MCF 10A (cell line): ENCODE results near the gene RPS18. TPM values are rescaled to one million over a fixed set of nuclear protein-coding genes. Genes with fewer than 3 reads are reported as not detected.

Experiments
- BruUV-seq: library from RNA; stranded (reverse); fragments of 400-500 nt; replicated peaks from 2 replicates; lab custom pipeline; 2021; lab: Mats Ljungman, UMichigan
- CTCF ChIA-PET: fragments of 300-600 bp; sonication (Branson Sonifier 250); formaldehyde crosslinking; extraction: SDS; loops from one replicate; lab custom pipeline; 2021; ENCODE audit warnings: antibody characterized with exemption, inconsistent platforms; lab: Yijun Ruan, JAX
- POLR2A ChIA-PET: fragments of 300-600, 350-650 bp; sonication (Branson Sonifier 250); formaldehyde crosslinking; extraction: SDS; loops from one replicate; lab custom pipeline; 2020; ENCODE audit warnings: antibody characterized with exemption, inconsistent platforms; lab: Yijun Ruan, JAX
- DNase-seq: peaks from one replicate; pipeline ENCODE4 v3.0.0-alpha.2; 2018; ENCODE audit not compliant: unreplicated experiment
- H3K27ac Mint-ChIP-seq: one replicate; pipeline ENCODE4 v1.8.0; 2022; ENCODE audit warnings: mild to moderate bottlenecking, low read depth, mixed read lengths; ENCODE audit not compliant: unreplicated experiment
- H3K27me3 Mint-ChIP-seq: one replicate; pipeline ENCODE4 v1.8.0; 2022; ENCODE audit warnings: mixed read lengths; ENCODE audit not compliant: insufficient read depth, unreplicated experiment
- H3K36me3 Mint-ChIP-seq: one replicate; pipeline ENCODE4 v1.8.0; 2022; ENCODE audit warnings: mild to moderate bottlenecking, moderate library complexity, mixed read lengths; ENCODE audit not compliant: insufficient read depth, unreplicated experiment
- H3K4me1 Mint-ChIP-seq: one replicate; pipeline ENCODE4 v1.8.0; 2022; ENCODE audit warnings: mixed read lengths; ENCODE audit not compliant: insufficient read depth, unreplicated experiment
- H3K4me3 Mint-ChIP-seq: one replicate; pipeline ENCODE4 v1.8.0; 2022; ENCODE audit warnings: mild to moderate bottlenecking, moderate library complexity, mixed read lengths; ENCODE audit not compliant: unreplicated experiment
- H3K9me3 Mint-ChIP-seq: one replicate; pipeline ENCODE4 v1.8.0; 2022; ENCODE audit warnings: mixed read lengths; ENCODE audit not compliant: unreplicated experiment
- intact Hi-C: fragments of 100-400 bp; cut with micrococcal nuclease; formaldehyde crosslinking; loops from 2 replicates; pipeline ENCODE4 v1.14.1; 2022
- total RNA-seq: library from RNA; stranded (reverse); gene quantifications from 2 replicates; pipeline ENCODE4 v1.2.3, GENCODE V29; 2022
- TF ChIP-seq, protein P1 (sequence below): fragments of 200-600 bp; IDR thresholded peaks from one replicate; pipeline ENCODE4 v1.8.0; 2022; ENCODE audit warnings: antibody characterized with exemption, mild to moderate bottlenecking; ENCODE audit not compliant: unreplicated experiment

The RPS18 gene
- total RNA-seq, 1 experiment from 2014 or later = 4,063 TPM

DNA sequence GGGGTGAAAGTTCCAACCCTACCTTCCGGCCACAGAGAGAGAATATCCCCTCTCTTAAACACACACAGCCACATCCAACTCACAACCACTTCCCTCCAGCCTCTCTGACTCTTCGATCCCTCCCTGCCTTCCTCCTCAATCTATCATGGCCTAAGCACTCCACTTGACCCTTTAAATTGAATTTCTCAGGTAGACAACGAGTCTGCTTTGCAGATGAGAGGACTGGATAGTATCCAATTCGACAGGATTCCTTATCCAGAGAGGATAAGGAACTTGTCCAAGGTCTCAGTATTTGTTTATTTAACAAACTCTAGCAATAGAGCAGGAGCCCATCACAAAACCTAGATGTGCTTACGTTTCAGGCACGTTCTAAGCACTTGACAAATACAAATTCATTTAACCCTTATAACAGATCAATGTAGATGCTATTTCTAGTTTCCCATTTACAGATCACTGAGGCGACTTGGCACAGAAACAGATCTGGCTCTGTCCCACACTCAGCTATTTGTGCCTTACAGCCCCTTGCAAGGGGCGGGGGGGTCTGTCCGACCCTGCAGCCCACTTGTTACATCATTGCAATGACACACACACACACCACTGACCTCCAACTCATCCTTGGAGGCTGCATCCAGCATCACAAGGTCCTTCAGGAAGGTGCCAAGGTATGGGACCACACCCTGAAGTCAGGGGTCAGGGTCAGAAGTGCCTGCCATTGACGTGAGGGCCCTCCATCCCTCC is 22.4 kb downstream of the RPS18 start:
- Mint-ChIP-seq H3K9me3 (no peaks in the 10 kb centered on the region), H3K36me3 (peaks cover 31% of the 10 kb centered on the region), H3K4me3 (no peak overlapping the region), H3K4me1 (peaks cover 28% of the 10 kb centered on the region), H3K27me3 (no peaks in the 10 kb centered on the region), H3K27ac (no peak overlapping the region)
- CTCF ChIA-PET = no interaction called here
- TF ChIP-seq, protein P1, sequence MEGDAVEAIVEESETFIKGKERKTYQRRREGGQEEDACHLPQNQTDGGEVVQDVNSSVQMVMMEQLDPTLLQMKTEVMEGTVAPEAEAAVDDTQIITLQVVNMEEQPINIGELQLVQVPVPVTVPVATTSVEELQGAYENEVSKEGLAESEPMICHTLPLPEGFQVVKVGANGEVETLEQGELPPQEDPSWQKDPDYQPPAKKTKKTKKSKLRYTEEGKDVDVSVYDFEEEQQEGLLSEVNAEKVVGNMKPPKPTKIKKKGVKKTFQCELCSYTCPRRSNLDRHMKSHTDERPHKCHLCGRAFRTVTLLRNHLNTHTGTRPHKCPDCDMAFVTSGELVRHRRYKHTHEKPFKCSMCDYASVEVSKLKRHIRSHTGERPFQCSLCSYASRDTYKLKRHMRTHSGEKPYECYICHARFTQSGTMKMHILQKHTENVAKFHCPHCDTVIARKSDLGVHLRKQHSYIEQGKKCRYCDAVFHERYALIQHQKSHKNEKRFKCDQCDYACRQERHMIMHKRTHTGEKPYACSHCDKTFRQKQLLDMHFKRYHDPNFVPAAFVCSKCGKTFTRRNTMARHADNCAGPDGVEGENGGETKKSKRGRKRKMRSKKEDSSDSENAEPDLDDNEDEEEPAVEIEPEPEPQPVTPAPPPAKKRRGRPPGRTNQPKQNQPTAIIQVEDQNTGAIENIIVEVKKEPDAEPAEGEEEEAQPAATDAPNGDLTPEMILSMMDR = no peak
- intact Hi-C loops = no loop called here
- DNase-seq = no peak
- BruUV-seq = no TSS peak
- POLR2A ChIA-PET = interaction anchor here (0.7 kb wide), 1 partner anchor 416 kb away, joined by 3 read pairs; no protein-coding TSS in a partner anchor

DNA sequence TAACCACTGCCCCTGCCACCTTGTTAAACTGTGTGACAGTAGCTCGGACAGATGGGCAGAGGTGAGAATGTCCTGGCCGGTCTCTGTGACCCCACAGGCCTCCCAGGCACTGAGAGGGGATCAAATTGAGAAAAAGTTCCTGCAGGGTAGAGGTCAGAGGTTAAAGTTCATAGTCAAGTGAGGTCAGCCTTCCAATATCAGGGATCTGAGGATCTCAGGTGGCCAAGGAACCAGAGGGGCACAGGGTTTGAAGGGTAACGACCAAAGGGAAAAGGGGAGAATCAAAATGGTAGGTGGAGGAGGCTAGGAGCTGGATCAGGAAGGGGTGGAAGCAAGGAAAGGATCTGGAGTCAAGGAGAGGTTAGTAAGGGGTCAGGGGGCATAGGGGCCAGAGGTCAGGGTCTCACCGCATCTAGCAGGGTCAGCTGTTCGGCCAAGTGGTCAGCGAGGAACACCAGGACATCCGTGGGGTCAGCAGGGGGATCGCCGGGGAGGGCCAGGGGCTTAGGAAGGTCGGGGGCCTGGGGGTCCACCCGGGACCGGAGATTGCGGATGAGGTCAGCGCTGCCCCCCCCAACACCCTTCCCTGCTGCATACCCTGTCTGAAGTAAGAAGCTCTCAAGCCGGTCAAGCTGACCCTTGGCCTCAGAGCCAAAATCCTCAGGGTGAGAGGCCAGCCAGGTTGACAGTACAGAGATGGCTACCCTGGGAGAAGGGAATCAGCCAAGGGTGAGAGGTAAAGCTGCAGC is 23.9 kb downstream of the RPS18 start:
- BruUV-seq = no TSS peak
- TF ChIP-seq, protein P1 = no peak
- H3K27me3 Mint-ChIP-seq = no peaks in the 10 kb centered on the region
- H3K27ac Mint-ChIP-seq = no peak overlapping the region
- peaks cover 41% of the 10 kb centered on the region for H3K36me3 Mint-ChIP-seq
- peak overlapping the region; percentile 48 for H3K4me3 Mint-ChIP-seq
- intact Hi-C loops = loop anchor here (5.0 kb wide), 2 partner anchors 93 to 132 kb away; partner anchors contain the start of genes HSD17B8, RXRB and SLC39A7
- peaks cover 21% of the 10 kb centered on the region for H3K4me1 Mint-ChIP-seq
- no peak for DNase-seq
- H3K9me3 Mint-ChIP-seq = no peaks in the 10 kb centered on the region
- CTCF ChIA-PET = interaction anchor here (1.3 kb wide), 1 partner anchor 16 kb away, joined by 4 read pairs; no protein-coding TSS in a partner anchor
- POLR2A ChIA-PET = interaction anchor here (1.4 to 5.5 kb wide), 5 partner anchors 6 to 78 kb away, joined by 4 to 84 read pairs (median 31); partner anchors contain the start of genes B3GALT4, PFDN6, RPS18 and TAPBP

DNA sequence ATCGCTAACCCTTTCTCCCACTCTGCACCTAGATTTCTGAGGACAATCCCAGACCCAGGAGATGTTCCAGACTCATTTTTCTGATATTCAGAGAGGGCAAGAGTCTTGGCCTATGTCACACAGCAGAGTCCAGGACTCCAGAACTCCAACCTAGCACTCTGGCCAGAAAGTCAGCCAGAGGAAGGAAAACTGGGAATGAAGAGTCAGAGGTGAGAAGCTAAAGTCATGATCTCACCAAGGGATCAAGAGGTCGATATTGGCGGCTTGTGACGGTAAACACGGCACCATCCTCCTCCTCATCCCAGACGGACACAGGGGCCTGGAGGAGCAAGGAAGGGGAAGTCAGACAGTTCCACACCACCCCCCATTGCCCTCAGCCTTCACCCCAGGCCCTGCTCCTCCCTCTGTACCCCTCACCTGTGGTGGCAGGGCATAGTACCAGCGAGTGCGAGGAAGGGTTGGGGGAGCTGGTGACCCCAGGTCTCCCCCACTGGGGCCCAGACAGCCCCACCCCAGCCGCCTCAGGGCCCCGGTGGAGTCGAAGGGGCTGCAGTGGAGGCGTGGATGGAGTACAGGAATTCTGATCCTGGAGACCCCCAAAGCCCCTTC is 25.0 kb downstream of the RPS18 start:
- H3K4me3 Mint-ChIP-seq = peak overlapping the region; percentile 96
- ChIA-PET POLR2A (interaction anchor here (0.6 to 5.5 kb wide), 11 partner anchors 7 to 1896 kb away, joined by 3 to 84 read pairs (median 6); partner anchors contain the start of genes B3GALT4, PFDN6, RPS18 and TAPBP), CTCF (interaction anchor here (0.5 to 1.3 kb wide), 6 partner anchors 15 to 128 kb away, joined by 3 to 5 read pairs (median 4); no protein-coding TSS in a partner anchor)
- intact Hi-C loops = loop anchor here (5.0 kb wide), 2 partner anchors 95 to 130 kb away; partner anchors contain the start of genes HSD17B8, RXRB and SLC39A7
- H3K27me3 Mint-ChIP-seq = no peaks in the 10 kb centered on the region
- BruUV-seq = no TSS peak
- H3K4me1 Mint-ChIP-seq = peaks cover 22% of the 10 kb centered on the region
- TF ChIP-seq, protein P1 = no peak
- H3K36me3 Mint-ChIP-seq = peaks cover 42% of the 10 kb centered on the region
- H3K9me3 Mint-ChIP-seq = no peaks in the 10 kb centered on the region
- no peak for DNase-seq
- H3K27ac Mint-ChIP-seq = peak overlapping the region; percentile 100
